HepG2 (cell line): ENCODE results near the gene GGA3. TPM values are rescaled to one million over a fixed set of nuclear protein-coding genes. Genes with fewer than 3 reads are reported as not detected.
A peak's percentile ranks its signal among the peaks of the same experiment; 100 is the strongest.

Source experiments
- BORCS8-MEF2B ChIP-seq: sonication (generic); formaldehyde crosslinking; IDR thresholded peaks from 2 replicates; pipeline ENCODE4 v1.8.0; 2022; ENCODE audit warnings: mild to moderate bottlenecking, missing genetic modification reagents
- MEIS2 ChIP-seq: sonication (generic); formaldehyde crosslinking; IDR thresholded peaks from 2 replicates; pipeline ENCODE4 v1.9.0; 2021; ENCODE audit warnings: mild to moderate bottlenecking, missing genetic modification reagents
- MLLT10 ChIP-seq: sonication (generic); formaldehyde crosslinking; IDR thresholded peaks from 2 replicates; pipeline ENCODE4 v1.4.0; 2020; ENCODE audit warnings: missing genetic modification reagents
- NFE2L2 ChIP-seq: fragments of 150-350 bp; IDR thresholded peaks from 2 replicates; pipeline ENCODE4 v1.6.1; 2014; ENCODE audit warnings: low read length
- PLRG1 ChIP-seq: fragments of 450-650 bp; conservative IDR thresholded peaks from 2 replicates; pipeline ENCODE4 v1.6.1; 2016
- TCF7L2 ChIP-seq: IDR thresholded peaks from 2 replicates; pipeline ENCODE4 v1.6.1; 2011; ENCODE audit warnings: mild to moderate bottlenecking, low read depth, low read length, moderate library complexity
- ZMAT3 ChIP-seq: sonication (generic); formaldehyde crosslinking; conservative IDR thresholded peaks from 2 replicates; pipeline ENCODE4 v1.7.0; 2021; ENCODE audit warnings: missing genetic modification reagents
- ZNF331 ChIP-seq: sonication (generic); formaldehyde crosslinking; IDR thresholded peaks from 2 replicates; pipeline ENCODE4 v1.4.0; 2020; ENCODE audit warnings: missing genetic modification reagents
- ZNF44 ChIP-seq: sonication (generic); formaldehyde crosslinking; IDR thresholded peaks from 2 replicates; pipeline ENCODE4 v1.5.1; 2020; ENCODE audit warnings: mild to moderate bottlenecking, missing genetic modification reagents
- ZNF530 ChIP-seq: sonication (generic); formaldehyde crosslinking; IDR thresholded peaks from 2 replicates; pipeline ENCODE4 v1.5.0; 2020; ENCODE audit warnings: low read depth, mild to moderate bottlenecking, missing genetic modification reagents
- ZNF619 ChIP-seq: sonication (generic); formaldehyde crosslinking; IDR thresholded peaks from 2 replicates; pipeline ENCODE4 v1.4.0; 2020; ENCODE audit warnings: mild to moderate bottlenecking, missing genetic modification reagents
- ZNF777 ChIP-seq: sonication (generic); formaldehyde crosslinking; IDR thresholded peaks from 2 replicates; pipeline ENCODE4 v1.4.0; 2020; ENCODE audit warnings: missing genetic modification reagents
- polyA plus RNA-seq, 8 experiments: library from polyadenylated mRNA; depleted of rRNA in 3 of 8; stranded (reverse) in 7 of 8; unstranded in 1 of 8; fragments of >200 nt; fragmentation: Illumina TruSeq in 4 of 8; extraction: Trizol in 4 of 8; gene quantifications; 2 replicates each; pipeline versions ENCODE4 v1.2.1 to v1.2.3, GENCODE V29; 2011 to 2016; ENCODE audit warnings: low read depth in 4 of 8, missing spikeins in 1 of 8, mixed read lengths in 1 of 8; ENCODE audit not compliant: insufficient read depth in 1 of 8
- total RNA-seq, 5 experiments: library from RNA; depleted of rRNA; stranded (reverse); fragments of >200 nt; fragmentation: Illumina TruSeq; extraction: Trizol; gene quantifications; 2 replicates each; pipeline ENCODE4 v1.2.3, GENCODE V29; 2016; ENCODE audit warnings: low read depth in 1 of 5
- TF ChIP-seq, protein P1 (sequence below): sonication (generic); formaldehyde crosslinking; IDR thresholded peaks from 2 replicates; pipeline ENCODE4 v1.4.0; 2020; ENCODE audit warnings: low read depth, missing genetic modification reagents
- TF ChIP-seq, protein P2 (sequence below), 2 experiments: fragments of 450-650 bp in 1 of 2; sonication (generic) in 1 of 2; formaldehyde crosslinking; IDR thresholded peaks; 2 replicates each; pipeline versions ENCODE4 v1.5.0 to v1.8.0; 2020 to 2022; ENCODE audit warnings: mild to moderate bottlenecking in 1 of 2, missing genetic modification reagents in 1 of 2
- TF ChIP-seq, protein P3 (sequence below): sonication (generic); formaldehyde crosslinking; IDR thresholded peaks from 2 replicates; pipeline ENCODE4 v1.8.0; 2022; ENCODE audit warnings: missing genetic modification reagents, mild to moderate bottlenecking, inconsistent platforms, borderline replicate concordance
- TF ChIP-seq, protein P4 (sequence below): sonication (generic); formaldehyde crosslinking; IDR thresholded peaks from one replicate; pipeline ENCODE4 v1.5.1; 2020; ENCODE audit warnings: mild to moderate bottlenecking, missing genetic modification reagents; ENCODE audit errors: not compliant biosample characterization

The GGA3 gene
- total and polyA plus RNA-seq, 2 of the 13 experiments (the other 11 are each of a cell fraction or from before 2014, with no cell fraction given), result 28.4 to 43.7 TPM

DNA sequence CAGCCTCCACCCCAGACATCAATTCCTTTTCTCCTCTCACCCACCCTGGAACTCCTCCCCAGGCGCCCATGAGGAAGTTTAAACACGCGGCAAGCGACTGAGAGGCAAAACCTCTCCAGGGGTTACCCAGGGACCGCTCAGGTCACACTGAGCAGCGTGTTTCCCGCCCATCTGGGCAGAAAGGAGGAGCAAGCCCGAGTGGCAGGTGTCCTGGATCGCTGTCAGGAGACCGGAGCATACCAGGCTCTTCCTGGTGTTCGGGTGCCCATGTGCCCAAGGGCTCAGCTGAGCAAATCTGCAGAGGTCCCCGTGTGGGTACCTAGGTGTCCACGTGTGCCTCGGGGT lies 27.3 kb upstream of the GGA3 start (continued):
- TF ChIP-seq, protein P1, sequence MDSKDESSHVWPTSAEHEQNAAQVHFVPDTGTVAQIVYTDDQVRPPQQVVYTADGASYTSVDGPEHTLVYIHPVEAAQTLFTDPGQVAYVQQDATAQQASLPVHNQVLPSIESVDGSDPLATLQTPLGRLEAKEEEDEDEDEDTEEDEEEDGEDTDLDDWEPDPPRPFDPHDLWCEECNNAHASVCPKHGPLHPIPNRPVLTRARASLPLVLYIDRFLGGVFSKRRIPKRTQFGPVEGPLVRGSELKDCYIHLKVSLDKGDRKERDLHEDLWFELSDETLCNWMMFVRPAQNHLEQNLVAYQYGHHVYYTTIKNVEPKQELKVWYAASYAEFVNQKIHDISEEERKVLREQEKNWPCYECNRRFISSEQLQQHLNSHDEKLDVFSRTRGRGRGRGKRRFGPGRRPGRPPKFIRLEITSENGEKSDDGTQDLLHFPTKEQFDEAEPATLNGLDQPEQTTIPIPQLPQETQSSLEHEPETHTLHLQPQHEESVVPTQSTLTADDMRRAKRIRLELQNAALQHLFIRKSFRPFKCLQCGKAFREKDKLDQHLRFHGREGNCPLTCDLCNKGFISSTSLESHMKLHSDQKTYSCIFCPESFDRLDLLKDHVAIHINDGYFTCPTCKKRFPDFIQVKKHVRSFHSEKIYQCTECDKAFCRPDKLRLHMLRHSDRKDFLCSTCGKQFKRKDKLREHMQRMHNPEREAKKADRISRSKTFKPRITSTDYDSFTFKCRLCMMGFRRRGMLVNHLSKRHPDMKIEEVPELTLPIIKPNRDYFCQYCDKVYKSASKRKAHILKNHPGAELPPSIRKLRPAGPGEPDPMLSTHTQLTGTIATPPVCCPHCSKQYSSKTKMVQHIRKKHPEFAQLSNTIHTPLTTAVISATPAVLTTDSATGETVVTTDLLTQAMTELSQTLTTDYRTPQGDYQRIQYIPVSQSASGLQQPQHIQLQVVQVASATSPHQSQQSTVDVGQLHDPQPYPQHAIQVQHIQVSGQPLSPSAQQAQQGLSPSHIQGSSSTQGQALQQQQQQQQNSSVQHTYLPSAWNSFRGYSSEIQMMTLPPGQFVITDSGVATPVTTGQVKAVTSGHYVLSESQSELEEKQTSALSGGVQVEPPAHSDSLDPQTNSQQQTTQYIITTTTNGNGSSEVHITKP, result no peak
- no peak for TF ChIP-seq PLRG1
- TF ChIP-seq ZNF530, result no peak
- TF ChIP-seq TCF7L2, result no peak
- TF ChIP-seq BORCS8-MEF2B, result no peak
- no peak for TF ChIP-seq ZNF331 (CRISPR knock-in tag)
- no peak for TF ChIP-seq ZNF619
- no peak for TF ChIP-seq MLLT10
- no peak for TF ChIP-seq ZNF777
- 0 out of 2 replicates have a peak, but pooled peaks have one; percentile 53 for TF ChIP-seq ZNF44 (CRISPR knock-in tag)
- TF ChIP-seq MEIS2 (CRISPR knock-in tag), result peak; percentile 22; the same call in 1 of the 2 replicates
- TF ChIP-seq, protein P2, sequence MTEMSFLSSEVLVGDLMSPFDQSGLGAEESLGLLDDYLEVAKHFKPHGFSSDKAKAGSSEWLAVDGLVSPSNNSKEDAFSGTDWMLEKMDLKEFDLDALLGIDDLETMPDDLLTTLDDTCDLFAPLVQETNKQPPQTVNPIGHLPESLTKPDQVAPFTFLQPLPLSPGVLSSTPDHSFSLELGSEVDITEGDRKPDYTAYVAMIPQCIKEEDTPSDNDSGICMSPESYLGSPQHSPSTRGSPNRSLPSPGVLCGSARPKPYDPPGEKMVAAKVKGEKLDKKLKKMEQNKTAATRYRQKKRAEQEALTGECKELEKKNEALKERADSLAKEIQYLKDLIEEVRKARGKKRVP (CRISPR knock-in tag; IDR thresholded peaks at IDR 0.05), result peak in 1 of 2 experiments; percentile 26; a peak in 1 of 4 replicates
- TF ChIP-seq ZMAT3 (CRISPR knock-in tag), result no peak
- TF ChIP-seq, protein P3, sequence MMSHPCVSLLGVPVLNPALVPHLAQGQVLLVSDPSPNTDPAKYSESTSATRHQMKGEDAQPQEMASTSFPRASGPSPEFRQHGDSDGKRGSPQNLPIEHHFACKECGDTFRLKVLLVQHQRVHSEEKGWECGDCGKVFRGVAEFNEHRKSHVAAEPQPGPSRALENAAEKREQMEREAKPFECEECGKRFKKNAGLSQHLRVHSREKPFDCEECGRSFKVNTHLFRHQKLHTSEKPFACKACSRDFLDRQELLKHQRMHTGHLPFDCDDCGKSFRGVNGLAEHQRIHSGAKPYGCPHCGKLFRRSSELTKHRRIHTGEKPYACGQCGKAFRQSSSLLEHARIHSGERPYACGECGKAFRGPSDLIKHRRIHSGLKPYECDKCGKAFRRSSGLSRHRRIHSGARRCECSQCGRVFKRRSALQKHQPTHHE (CRISPR knock-in tag), result peak; percentile 76
- TF ChIP-seq, protein P4, sequence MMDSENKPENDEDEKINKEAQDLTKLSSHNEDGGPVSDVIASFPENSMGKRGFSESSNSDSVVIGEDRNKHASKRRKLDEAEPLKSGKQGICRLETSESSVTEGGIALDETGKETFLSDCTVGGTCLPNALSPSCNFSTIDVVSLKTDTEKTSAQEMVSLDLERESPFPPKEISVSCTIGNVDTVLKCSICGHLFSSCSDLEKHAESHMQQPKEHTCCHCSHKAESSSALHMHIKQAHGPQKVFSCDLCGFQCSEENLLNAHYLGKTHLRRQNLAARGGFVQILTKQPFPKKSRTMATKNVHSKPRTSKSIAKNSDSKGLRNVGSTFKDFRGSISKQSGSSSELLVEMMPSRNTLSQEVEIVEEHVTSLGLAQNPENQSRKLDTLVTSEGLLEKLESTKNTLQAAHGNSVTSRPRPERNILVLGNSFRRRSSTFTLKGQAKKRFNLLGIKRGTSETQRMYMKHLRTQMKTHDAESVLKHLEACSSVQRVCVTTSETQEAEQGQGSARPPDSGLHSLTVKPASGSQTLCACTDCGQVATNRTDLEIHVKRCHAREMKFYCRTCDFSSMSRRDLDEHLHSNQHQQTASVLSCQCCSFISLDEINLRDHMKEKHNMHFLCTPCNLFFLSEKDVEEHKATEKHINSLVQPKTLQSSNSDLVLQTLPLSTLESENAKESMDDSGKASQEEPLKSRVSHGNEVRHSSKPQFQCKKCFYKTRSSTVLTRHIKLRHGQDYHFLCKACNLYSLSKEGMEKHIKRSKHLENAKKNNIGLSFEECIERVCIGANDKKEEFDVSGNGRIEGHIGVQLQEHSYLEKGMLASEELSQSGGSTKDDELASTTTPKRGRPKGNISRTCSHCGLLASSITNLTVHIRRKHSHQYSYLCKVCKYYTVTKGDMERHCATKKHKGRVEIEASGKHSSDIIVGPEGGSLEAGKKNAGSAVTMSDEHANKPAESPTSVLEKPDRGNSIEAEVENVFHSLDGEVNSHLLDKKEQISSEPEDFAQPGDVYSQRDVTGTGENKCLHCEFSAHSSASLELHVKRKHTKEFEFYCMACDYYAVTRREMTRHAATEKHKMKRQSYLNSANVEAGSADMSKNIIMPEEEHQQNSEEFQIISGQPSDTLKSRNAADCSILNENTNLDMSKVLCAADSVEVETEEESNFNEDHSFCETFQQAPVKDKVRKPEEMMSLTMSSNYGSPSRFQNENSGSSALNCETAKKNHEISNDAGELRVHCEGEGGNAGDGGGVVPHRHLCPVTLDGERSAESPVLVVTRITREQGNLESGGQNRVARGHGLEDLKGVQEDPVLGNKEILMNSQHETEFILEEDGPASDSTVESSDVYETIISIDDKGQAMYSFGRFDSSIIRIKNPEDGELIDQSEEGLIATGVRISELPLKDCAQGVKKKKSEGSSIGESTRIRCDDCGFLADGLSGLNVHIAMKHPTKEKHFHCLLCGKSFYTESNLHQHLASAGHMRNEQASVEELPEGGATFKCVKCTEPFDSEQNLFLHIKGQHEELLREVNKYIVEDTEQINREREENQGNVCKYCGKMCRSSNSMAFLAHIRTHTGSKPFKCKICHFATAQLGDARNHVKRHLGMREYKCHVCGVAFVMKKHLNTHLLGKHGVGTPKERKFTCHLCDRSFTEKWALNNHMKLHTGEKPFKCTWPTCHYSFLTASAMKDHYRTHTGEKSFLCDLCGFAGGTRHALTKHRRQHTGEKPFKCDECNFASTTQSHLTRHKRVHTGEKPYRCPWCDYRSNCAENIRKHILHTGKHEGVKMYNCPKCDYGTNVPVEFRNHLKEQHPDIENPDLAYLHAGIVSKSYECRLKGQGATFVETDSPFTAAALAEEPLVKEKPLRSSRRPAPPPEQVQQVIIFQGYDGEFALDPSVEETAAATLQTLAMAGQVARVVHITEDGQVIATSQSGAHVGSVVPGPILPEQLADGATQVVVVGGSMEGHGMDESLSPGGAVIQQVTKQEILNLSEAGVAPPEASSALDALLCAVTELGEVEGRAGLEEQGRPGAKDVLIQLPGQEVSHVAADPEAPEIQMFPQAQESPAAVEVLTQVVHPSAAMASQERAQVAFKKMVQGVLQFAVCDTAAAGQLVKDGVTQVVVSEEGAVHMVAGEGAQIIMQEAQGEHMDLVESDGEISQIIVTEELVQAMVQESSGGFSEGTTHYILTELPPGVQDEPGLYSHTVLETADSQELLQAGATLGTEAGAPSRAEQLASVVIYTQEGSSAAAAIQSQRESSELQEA (CRISPR knock-in tag), result peak; percentile 81
- TF ChIP-seq NFE2L2, result no peak
